GM18502 (cell line): ENCODE data around the gene ALDH7A1.

Source experiments
- ATAC-seq: cut with Tn5 transposase; IDR thresholded peaks from one replicate; pipeline ENCODE4 v1.9.1; 2021; ENCODE audit warnings: mild to moderate bottlenecking; ENCODE audit not compliant: unreplicated experiment, poor library complexity

The ALDH7A1 gene

DNA sequence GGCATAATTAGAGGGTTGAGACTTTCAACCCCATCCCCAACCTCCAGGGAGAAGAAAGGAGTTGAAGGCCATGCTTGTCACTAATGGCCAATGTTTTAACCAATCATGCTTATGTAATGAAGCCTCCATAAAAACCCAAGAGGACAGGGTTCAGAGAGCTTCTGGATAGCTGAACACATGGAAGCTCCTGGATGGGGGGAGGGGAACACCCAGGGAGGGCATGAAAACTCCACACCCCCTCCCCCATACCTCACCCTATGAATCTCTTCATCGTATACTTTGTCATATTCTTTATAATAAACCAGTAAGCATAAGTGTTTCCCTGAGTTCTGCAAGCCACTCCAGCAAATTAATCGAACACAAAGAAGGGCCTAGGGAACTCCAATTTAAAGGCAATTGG, 81.7 kb downstream of the ALDH7A1 start:
- no peak for ATAC-seq

DNA sequence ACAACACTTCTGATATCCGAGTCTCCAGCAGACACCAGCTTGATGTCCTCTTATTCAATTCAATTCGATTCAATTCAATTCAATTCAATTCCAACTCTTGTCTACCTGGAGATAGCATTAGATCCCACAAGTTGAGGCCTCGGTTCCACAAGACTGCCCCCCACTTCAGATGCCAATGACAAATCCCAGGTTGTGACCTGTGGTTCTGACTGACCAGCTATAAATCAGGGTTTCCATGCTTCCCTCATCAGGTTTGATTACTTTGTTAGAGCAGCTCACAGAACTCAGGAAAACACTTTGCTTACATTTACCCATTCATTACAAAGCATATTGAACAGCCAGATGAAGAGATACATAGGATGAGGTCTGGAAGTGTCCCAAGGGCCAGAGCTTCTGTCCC, 82.6 kb downstream of the ALDH7A1 start:
- no peak for ATAC-seq

DNA sequence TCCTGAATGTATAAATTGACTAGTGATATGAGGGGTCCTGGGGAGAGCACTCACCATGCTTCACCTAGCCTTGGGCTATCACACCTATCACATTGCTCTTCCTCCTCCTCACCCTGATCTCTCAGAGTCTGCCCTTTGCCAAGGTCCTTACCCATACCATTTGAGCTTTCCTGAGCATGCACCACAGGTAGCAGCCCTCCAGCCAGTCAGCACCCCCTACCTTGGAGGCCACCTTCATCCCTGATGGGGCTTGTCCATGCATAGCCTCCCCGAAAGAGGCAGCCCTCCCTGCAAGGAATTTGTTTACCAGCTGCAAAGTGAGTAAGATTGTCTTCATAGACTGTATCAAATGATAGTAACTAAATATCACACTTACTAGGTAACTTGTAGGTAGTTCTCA, 83.1 kb downstream of the ALDH7A1 start:
- no peak for ATAC-seq

DNA sequence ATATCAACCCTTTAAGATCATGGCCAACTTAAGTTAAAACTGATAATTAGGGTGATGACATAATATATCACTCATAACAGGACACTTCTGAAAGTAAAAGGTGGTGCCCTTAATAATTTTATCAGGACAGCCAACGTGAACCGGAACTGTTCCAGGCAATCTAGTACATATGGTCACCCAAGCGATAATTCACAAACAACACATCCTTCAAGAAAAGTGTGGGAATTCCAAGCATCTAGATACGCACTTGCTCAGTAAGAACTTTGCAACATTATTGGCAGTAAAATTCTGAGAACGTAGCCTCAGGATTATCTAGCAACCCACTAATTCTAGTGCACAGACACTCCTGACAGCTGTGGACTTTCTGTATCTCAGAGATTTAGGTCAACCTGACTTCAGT, 85.7 kb downstream of the ALDH7A1 start:
- no peak for ATAC-seq

DNA sequence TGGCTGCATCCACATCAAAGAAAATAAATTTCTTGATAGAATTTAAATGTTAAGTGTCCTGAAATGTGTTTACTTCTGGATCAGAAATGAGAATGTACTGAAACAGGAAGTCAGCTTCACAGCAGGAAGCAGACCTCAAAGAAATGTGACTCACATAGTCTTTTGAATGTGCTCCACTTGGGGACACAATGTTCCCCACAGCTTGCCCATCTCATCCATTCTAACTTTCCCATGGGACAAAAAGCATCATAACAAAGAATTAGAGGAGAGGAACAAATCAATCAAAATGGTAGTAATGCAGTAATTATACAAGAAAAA, 86.1 kb downstream of the ALDH7A1 start:
- no peak for ATAC-seq

DNA sequence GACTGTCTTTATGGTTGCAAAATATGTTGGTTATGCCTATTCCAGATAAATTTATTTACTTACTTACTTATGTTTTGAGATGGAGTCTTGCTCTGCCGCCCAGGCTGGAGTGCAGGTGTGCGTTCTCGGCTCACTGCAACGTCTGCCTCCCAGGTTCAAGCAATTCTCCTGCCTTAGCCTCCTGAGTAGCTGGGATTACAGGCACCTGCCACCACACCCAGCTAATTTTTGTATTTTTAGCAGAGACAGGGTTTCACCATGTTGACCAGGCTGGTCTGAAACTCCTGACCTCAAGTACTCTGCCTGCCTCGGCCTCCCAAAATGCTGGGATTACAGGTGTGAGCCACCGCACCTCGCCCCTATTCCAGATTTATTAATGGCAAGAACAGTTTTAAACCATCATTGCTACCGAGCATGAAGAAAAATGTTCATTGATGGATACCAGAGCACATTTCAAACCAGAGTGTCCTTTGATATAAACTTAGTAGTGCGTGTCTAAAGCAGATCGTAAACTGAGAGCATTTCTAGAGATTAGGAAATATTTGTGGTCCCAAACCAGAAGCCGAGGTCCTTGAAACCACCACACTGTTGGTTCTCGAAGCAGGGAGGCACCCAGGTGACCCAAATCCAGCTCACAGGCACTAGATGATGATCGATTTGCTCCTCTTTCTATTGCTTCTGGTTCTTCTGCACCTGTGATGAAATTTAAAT, 86.6 kb downstream of the ALDH7A1 start:
- ATAC-seq = no peak

DNA sequence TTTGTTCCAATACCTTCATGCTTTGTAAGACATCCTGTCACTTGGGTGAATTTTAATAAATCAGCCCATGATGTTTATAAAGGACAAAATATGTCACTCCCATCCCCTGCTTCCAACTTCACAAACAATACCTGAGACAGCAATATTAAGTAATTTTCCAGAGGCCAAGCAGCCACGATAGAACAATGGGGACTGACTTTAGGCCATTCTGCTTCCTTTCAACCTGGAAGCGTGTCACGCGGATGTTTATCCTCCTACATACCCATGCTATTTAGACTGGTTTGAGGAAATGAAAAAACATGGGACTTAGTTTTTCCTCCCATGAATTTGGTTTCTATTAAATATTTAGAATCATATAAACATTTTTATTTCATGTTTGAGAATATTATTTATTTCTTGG, 88.9 kb downstream of the ALDH7A1 start:
- no peak for ATAC-seq

DNA sequence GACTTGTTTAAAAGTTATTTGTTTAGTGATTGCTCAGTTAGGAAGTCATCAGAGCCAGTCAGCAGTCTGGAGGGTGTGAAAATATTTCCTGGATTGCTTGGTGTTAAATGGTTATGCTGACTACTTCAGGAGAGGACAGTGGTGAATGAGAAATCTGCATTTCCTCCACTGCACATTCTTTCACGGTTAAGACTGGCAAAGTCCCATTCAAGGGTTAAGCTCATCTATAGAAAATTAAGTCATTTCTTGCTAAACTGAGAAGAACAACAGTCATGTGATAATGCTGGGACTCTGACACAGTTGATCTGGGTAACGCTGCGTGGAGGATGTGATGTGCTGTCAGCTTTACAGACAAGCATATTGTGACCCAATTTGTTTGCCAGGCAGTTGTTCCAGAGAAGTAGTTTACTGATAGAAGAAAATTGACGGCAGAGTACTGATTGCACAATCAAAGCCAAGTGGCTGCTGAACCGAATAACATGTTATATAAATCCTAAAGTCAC, 91.4 kb downstream of the ALDH7A1 start:
- ATAC-seq = no peak

DNA sequence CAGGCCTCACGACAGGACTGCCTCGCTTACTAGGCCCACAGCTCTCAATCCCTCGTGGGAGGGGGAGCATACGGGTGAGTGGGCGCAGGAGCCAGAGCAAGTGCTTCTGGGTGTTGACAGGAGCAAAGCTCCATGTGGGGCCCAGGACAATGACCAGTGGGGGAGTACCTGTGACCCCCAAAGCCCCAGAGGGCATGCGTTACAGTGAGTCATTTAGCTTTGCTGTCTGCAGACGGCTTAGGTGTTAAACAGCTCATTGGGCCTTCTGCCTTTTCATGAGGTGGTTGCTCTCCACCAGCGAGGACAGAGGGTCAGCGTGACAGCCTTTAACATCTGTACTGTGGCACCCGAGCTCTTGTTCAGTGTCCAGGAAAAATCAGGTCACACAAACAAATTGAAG, 93.6 kb downstream of the ALDH7A1 start:
- ATAC-seq = no peak

DNA sequence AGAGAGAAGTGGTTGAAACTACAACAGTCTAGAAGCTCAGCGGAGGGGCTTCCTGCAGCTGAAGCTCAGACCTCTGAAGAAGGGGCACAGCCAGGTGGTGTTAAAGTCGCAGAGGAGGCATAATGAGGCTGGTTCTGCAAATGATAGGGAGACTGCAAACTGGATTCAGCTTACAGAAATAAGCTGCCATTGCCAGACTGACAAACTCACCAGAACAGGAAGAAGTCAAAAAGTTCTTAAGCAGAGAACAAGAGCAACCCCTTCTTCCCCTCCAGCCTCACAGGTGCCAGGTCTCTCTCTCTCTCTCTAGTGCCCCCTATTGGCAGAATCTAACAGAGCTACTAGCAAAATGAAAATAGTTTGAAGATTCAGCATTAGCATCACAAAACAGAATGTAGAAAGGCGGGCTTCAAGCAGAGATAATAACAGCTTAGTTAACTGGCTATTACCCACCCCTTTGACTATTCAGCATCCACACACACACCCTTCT, 95.1 kb downstream of the ALDH7A1 start:
- peak; percentile 79 for ATAC-seq

DNA sequence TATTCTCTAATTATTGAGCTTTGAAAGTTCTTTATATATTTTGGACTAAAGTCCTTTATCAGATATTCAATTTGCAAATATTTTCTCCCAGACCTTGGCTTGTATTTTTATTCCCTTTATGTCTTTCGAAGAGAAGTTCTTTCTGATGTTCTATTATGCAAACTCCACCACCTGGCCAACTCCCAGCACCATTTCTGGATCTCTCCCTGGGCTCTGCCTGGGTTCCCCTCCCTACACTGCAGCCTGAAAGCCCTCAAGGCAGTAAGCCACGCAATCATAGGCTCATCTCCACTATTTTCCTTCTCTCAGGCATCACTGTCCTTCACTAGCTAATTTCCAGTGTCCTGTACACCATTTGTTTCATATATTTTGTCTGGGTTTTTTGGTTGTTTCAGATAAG, 95.7 kb downstream of the ALDH7A1 start:
- no peak for ATAC-seq

DNA sequence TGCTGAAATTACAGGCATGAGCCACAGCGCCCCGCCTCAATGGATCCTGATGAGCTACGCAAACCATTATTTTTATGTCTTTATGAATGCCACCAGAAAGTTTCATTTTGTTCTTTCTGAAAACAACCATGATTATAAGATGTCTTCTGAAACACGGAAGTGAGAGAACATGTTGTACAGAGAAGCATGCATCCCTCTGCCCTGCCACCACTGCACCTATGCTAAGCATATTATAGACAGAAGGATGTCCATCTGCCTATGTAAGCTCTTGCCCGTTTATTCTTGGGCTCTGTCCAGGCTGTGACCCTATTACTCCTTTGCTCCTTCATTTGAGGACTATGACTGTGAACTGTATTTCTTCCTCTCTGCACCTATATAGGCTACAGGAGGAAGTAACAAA, 97.5 kb downstream of the ALDH7A1 start:
- no peak for ATAC-seq

DNA sequence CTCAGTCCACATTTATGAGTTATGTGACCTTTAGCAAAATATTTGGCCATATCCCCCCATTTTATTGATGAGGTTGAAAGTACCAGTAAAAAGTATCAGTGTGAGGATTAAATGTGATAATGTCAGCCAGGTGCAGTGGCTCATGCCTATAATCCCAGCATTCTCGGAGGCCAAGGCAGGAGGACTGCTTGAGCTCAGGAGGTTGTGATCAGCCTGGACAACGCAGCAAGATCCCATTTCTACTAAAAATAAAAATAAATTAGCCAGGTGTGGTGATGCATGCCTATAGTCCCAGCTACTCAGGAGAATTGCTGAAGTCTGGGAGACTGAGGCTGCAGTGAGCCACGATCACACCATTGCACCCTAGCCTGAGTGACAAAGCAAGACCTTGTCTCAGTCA, 100.6 kb downstream of the ALDH7A1 start:
- no peak for ATAC-seq

DNA sequence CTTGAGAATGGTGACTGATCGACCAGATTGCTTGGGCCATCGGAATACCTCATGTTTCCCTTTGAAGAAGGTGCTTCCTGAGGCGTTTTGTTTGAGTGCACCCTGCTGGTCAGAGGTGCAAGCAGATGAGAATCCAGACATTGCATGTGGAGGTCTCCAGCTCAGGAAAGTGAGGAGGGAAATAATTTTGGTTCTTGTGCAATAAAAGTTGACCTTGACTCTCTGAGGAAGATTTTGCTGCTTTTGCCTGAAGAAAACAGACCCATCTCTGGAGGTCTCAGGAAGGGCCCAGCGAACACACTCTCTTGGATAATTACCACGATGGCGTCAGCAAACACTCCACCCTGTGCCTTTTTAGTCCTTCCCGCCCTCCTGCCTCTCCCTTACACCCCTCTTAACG, 102.1 kb downstream of the ALDH7A1 start:
- ATAC-seq = no peak

DNA sequence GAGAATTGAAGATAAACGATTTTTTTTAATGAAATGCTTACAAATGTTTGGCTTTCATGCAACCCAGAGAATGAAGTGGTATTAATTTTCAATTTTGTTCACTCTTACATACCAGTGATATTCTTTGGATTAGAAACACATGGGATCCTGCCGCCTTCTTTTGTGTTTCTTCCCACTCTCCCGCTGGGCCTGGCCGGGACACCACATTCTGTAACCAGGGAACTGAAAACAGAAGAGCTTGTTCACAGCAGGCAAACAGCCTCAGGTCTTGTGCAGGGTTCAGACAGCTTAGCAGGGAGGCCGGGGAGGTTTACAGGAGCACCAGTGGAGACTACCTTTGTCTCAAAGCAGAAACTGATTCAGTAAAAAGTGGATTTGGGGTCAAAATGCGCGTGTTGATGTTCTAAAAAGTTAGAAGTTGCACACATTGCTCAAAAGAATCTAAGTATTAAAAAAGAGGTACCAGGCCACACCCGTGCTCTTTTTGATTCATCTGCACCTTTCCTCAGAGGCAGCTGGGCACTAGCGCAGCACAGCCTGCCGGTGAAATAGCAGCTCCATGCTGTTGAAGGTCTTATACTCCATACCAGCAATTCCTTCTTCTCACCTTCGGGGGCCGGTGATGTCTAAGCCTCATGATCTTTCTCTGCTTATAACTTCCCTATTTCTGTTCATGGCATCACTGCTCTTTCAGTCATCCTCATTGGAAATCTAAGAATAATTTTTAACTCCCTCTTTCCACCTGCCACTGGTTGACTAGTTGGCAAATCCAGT, 104.7 kb downstream of the ALDH7A1 start:
- no peak for ATAC-seq

DNA sequence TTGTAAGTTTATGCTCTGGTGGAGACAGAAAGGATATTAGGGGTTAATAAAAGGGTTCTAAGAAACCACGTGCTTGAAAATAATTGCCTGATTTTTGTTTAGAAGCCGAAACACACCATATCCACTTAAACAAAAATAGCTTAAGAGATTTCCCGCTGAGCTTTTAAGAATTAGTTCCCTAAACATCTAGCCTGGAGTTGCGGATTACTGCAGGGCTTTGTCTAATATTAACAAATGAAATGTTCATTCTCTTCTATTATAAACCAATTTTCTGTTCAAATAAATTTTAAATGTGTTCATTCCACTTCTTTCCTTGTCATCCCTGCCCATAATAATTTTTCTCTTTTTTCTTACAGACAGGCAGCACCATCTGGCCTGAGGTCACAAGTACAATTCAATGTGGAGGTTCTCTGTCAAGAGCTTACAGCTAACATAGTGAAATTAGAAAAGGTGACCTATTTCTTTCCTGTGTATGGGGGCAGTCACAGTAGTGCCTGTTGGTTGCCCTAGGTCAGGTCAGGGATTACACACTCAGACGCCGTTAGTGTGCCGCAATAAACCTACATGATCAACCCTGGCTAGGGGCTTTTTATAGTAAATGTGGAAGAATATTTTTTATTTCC, 106.5 kb downstream of the ALDH7A1 start:
- no peak for ATAC-seq

DNA sequence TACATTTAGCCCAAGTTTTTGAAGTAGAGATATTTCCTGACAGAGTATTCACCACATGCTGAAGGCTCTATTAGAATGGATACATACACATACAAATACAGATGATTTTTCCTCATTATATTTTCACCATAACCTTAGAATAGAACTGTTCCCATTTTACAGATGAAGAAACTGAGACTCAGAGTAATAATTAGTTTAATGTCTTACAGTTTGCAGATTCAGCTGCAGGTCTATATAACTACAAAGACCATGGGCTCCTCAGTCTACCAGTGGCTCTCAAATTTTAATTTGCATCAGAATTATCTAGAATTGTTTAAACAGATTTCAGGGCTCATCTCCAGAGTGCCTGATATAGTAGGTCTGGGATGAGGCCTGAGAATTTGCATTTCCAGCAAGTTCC, 107.4 kb downstream of the ALDH7A1 start:
- no peak for ATAC-seq

DNA sequence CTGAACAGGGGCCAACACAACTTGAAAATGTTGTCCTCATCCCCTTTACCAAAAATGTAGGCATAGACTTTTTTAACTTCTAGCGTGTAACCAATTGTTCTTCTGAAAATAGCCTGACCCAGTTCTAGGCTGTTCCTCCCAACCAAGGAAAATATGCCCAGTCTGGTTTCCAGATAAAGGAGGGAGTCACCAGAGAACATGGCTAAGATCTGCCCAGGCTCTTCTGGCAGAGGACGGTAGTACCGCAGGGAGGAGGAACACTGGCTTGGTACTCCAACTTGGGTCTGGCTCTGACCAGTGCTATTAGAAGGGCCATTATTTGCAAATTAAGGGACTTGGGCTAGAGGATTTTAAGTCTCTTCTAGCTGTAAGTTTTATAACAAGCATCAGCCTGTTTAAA, 108.7 kb downstream of the ALDH7A1 start:
- ATAC-seq = no peak

DNA sequence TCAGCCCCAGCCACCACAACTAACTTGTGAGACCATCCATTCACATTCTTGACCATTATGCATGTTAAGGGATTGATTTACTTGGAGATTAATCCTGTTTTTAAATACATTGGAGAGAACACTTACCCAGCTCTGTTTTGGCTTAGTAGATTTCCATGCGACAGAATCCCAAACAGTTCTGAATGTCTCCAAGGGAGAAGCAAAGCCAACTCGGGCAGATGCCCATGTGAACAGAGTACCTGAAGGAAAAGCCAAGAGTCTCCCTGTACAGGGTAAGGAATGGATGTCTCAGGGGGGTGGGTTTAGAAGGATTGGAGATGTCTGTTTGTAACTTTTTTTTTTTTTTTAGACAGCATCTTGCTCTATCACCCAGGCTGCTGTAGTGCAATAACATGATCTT, 110.8 kb downstream of the ALDH7A1 start:
- ATAC-seq = no peak

DNA sequence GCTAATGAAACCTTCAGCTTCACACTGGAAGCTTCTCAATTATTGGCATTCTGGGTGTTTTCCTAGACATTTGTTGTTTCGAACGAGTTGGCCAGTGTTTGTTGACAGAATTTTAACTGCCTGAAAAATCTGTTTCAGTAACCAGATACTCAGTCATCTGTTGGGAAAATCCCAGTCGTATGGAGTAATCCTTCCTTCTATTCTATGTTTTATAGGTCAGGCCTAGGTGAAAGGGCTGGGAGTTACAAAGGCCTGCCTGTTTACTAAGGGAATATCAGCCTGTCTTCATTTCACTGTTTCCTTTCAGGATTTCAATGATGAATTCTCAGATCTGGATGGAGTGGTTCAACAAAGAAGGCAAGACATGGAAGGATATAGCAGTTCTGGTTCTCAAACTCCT, 111.9 kb downstream of the ALDH7A1 start:
- ATAC-seq = no peak

DNA sequence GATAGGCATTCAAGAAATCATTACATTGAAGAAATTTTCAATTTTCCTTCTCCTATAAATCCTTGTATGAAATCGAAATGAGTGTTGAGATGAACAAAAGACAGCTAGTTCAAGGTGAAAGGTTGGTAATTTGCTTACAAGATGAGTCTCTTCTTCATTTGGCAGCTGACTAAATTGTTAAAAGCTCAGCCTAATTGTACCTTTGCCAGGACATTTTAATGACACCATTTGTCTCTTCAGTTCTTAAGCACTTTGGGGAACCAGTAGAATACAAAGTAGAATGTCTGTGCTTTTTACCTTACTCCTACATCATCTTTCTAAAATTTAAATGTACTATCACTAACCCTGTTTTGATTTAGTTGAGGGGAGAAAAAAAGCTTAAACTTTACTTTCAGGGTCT, 112.4 kb downstream of the ALDH7A1 start:
- no peak for ATAC-seq
